Activated T-cell treated with anti-CD3 and anti-CD28 coated beads for 24 hours (primary cell): Measurements from ENCODE around the gene FXYD2.
"Not testable (repeated sequence)": the region's sequence is repeated elsewhere in the genome, so short reads cannot be mapped to it uniquely, and the experiment has no call there.

ENCODE experiments used
- DNase-seq: peaks from one replicate; pipeline ENCODE4 v3.0.0-alpha.2; 2020; ENCODE audit warnings: low read depth

FXYD2 gene

DNA sequence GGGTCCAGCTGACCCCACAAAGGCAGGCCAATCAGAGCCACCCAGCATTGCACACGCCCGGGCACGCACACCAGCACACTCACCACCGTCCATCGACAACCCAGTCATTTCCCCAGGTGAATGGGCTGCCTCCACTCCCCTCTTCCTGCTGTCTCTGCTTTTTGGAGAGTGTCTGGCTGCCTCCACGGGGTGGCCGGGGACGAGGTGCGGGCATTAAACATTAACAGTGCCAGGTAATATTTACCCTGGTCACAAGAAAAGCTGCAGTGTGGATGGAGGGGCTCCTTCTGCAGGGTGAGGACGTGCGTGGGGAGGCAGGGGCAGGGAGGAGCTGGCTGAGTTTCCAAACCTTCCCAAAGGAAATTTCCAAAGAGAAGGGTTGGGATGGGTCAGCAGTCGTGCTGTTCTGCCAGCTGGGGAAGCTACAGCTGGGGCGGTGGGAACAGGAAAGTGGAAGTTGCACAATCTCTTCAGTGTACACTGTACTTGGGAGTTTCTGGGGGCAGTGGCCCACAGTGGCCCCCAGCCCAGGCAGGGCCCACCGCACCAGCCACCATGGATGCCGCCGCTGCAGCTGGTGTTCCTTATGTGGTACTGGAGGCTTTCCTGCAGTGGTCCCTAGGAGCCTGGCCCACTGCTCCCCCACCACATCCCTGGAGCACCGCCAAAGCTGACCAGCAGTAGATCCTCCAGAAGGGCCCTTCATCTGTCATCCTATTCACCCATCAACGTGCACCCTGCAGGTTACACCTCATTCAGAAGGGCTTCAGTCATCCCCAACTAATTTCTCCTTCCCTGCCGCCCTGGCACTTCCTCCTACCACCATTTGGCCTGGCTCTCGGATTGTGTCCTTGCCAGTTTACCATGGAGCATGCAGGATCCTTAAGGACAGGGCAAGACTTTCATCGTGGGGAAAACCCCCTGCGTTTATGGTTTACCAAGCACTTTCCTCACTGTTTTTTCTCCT, at the start of gene FXYD2:
Gene FXYD2 (minus strand): TSS at position 174 of the 967 bp plus-strand sequence. CDS start 66 bp downstream, at position 108.
- no peak for DNase-seq

DNA sequence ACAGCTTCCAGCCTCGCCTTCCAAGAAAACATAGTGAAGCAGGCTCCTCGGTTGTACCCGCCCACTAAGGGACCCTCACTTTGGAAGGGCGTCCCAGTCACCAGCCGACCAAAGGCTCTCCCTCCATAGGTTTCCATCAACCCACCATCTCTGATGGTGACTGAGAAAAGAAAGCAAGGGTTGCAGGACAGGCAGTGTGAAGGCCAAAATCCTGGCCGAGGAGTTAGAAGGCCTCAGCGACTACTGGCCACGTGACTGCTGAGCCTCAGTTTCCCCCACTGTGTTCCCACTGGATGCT, 49.2 kb upstream of the FXYD2 start:
- no peak for DNase-seq

DNA sequence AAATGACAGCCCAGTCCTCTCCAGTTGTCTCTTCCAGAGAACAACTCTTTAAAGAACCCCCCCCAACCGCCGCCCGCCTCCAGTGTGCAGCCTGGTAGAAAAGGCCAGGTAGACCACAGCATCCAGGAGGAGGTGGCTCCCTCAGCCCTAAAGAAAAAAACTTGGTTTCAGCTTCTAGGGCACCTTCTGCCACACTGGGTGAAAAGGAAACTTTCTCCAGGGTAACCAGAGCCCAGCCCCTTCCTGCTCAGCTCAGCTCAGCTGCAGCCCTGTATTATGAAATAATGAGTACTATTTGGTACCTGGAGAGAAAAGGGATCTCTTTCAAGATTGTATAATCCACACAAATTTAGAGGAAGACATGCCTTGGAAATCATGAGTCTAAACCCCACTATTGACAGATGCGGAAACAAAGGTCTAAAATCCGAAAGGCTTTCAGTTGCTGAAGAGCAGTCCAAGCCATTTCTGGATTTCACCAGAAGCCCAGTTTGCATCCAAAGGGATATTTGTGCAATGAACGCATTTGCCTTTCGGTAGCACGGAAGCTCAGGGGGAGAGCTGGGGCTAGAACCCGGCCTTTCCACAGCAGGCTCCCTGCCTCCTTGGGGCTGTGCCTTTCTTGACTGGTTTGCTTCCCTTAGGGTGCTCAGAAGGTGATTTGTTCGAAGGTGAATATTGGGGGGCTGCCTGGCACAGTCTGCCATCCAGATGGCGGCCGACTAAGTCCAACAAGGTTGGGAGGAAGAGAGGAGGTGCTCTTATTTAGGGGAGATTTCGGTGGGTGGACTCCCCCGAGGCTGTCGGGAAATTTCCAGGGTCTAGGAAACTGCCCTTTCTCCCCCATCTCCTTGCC, 48.7 kb upstream of the FXYD2 start:
- DNase-seq: no peak

DNA sequence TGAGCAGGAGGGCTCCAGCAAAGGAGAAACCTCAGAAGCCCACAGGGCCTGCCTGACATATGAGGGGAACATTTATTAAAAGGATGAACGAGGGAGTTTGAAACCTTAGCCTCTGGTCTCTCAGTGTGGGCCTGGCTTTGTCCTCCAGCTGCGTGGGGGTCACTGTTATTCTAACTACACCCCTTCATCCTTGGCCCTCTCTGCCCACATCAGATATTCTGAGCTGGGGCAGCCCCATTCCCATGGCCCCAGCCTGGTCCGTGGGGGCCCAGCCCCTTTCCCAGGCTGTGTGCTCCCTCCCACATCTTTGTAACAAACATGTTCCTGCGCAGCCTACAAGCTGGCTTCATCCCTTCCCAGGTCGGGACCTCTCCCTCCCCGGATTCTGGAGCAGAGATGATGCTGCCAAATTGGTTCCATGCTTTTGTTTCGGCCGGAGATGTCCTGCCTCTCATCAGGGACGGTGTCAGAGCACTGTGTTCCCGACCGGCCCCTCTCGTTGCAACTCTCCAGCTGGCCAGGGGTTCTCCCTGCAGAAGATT, 47.9 kb upstream of the FXYD2 start:
- DNase-seq: no peak

DNA sequence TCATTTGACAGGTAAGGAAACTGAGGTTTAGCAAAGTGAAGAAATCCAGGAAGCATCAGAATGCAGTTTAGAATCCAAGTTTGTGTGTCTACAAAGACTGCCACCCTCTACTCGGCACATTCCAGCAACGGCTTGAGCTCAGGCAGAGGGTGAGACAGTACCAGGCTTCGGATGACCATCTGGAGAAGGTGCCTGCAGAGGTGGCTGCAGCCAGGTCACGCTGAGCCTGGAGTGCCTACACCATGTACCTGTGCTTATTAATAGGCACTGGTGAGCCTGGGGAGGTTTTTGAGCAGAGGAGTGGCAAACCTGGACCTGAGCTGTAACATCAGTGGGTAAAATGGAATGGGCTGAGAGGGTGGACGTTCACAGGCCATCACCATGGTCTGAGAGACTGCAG, 47.2 kb upstream of the FXYD2 start:
- DNase-seq: no peak

DNA sequence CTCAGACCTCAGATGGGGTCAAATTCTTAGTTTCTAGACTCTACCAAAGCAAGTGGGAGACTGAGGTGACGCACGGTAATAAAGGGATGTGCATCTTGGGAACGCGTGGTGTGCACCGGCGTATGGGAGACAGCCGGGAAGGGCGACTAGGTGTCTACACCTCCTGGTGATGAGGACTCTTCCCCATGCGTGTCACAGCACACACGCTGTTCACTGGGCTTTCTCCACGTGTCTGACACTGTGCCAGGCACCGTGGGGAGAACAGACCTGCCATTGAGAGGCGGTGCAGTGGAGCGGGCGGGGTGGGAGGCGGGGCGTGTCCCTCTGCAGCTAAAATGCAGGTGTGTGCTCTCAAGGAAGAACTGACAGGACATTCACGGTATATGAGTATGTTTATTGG, 46.6 kb upstream of the FXYD2 start:
- no peak for DNase-seq

DNA sequence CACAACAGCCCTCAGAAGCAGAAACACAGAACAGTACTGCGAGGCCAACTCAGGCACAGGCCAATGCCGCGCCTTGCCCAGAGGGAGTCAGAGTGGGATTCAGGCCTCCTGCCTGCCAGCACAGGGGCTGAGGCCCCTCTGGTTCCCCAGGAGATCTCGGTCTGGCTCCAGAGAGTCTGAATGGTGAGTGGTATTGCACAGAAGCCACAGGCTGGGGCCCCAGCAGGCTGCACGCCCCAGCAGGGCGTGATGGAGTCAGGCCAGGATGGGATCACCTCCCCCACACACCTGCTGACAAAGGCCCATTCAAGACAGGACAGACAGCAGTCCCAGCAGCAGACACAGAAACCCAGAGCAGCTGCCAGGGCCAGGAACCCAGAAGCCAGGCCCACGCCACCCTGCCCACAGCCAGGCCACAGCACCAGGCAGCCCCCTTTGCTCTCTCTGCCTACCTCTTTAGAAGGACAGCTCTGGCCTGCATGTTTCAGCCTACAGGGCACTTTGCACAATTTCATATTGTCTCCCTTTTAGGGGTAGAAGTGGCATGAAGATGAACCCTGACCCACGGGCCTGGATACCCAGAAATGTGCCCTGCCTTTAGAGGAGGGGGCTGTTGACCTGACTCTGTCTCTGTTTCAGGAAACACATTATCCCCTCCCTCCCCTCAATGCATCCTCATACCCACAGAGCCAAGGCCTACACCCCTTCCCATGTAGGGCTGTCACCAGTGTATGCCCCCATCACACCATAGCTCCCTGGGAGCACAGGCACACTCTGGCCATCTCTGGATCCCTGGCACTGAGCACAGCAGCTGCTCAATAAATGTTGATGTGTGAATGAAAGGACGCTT, 45.8 kb upstream of the FXYD2 start:
- DNase-seq: no peak

DNA sequence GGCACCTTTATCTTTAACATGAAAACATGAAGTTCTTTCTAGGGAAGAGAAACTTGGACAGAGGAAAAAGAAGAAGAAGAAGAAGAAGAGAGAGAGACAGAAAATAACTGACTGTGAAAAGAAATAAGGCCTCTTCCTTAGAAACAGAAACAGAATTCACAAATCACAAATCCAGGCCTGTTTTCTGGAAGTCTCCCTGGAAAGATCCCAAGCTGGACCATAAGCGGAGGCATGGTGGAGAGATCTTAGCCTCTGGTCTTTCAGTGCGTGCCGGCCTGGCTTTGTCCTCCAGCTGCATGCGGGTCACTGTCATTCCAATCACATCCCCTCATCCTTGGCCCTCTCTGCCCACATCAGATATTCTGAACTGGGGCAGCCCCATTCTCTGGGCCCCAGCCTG, 45.1 kb upstream of the FXYD2 start:
- DNase-seq: no peak

DNA sequence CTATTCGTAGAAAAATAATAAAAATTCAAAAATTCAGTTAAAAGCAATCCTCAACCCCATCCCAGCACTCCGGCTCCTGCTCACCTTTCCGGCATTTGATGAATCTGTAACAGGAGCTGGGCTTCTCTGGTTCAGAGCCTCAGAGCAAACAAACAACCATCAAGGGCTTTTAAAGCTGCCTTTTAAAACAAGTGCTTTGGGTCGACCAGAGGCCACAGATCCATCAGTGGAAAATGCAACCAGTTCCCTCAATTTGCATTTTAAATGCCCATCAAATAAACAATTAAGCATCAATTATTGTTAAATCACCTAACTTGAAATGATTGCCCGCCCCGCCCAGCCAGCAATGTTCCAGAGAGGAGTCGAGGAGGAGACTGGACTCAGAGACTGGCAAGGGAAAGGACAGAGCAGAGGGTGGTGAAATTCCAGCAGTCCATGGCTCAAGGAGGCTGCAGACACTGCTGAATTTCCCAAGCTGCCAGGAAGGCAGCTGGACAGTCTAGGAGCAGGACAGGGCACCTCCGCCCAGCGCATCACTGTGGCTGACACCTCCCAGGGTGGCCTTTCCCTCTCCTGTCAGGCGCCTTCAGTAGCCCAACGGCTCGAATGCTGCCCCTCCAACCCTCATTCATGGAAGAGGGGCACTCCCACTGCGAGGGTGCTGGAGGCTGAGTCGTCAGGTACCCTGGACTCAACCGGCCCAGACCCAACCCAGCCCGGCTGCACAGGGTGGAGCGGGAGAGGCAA, 44.4 kb upstream of the FXYD2 start:
- no peak for DNase-seq

DNA sequence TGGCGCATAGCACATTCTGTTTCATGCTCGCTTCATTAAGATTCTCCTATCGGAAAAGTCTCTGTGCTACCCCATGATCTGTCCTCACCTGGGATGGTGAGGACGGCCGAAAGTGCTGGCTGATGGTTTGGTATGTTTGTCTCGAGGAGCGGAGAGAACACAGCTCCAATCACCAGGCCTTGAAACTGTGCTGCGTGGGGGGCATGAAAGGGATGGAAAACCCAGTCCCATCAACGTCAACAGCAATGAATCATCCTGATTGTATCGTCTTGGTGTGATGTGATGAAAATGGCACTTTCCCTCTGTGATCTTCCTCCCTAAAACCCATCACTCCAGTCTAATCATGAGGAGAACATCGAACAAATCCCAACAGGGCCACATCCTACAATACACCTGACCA, 43.5 kb upstream of the FXYD2 start:
- no peak for DNase-seq

DNA sequence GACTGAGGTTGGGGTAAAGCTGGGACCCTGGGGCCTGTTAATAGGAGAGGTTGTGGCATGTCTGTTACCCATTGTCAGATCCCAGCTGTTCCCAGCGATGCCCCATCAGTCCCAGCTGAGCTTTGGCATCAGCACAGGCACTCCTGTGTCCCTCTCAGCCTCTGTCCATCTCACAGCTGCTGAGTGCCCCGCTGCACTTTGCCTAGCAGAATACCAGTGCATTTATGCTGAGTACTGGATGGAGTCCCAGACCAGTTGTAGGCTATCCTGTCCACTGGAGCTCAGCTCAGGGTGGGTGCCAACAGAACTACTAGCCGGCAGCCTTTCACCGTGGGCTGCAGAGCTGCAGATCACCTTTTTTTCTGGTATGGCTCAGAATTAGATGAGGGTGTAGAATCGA, 42.0 kb upstream of the FXYD2 start:
- DNase-seq: no peak

DNA sequence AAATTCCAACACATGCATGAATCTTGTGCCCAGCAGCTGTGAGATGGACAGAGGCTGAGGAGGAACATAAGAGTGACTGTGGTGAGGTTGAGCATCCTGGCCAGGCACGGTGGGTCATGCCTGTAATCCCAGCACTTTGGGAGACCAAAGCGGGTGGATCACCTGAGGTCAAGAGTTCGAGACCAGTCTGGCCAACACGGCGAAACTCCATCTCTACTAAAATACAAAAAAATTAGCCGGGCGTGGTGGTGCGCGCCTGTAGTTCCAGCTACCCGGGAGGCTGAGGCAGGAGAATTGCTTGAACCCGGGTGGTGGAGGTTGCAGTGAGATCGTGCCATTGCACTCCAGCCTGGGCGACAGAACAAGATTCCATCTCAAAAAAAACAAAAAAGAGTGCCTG, 41.0 kb upstream of the FXYD2 start:
- not testable (repeated sequence) for DNase-seq

DNA sequence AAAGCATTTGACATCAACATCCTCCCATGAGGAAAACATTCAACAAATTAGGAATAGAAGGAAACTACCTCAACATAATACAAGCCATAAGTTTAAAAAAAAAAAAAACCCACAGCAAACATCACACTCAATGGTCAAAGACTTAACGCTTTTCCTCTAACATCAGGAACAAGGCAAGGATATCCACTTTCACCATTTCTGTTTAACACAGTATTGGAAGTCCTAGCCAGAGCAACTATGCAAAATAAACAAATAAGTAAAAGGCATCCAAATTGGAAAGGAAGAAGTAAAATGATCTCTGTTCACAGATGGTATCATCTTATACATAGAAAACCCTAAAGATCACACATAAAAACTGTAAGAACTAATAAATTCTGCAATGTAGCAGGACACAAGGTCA, 38.8 kb upstream of the FXYD2 start:
- DNase-seq: no peak

DNA sequence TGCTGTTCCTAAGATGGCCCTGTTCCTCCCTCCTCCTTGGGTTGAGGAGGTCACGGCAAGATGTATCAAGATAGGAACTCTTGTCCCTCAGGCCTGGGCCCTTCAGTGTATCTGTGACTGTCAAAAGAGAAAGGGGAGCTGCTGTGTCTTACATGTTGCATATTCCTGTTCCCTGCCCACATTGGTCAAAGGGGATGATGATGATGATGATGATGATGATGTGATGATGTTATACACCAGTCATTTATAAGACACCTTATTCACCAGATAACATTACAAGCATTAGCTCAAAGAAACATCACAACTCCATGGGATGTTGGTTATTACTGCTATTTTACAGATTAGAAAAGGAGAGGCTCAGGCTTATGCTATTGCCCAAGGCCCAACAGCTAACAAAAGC, 38.2 kb upstream of the FXYD2 start:
- no peak for DNase-seq

DNA sequence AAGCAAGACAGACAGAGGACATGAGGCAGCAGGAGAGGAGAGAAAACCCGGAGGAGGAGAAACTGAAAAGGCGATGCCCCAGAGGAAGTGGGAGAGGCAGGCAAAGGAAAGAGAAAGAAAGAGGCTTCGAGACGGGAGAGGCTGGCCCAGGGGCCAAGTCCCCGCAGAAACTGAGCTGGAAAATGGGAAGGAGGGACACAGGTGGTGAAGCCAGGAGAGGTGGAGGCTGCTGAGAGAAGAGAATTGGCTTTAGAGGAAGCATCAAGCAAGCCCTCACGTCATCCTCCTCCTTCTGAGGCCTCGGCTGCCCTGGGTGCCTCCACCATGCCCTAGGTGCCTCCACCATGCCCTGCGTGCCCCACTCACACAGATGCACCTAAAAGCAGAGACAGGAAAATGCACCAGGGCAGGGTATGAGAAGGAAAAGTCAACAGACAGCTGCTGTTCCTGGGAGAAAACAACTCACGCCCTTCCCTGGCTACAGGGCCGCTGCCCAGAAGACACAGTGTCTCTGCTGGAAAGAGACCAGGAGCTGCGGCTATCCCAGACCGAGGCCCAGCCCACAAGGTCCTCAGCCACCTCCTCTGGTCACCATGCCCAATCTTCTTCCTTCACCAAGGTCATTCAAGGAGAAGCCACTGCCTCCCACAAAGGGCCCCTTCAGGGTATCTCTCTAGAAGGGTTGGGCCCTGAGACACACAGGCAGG, 37.6 kb upstream of the FXYD2 start:
- no peak for DNase-seq

DNA sequence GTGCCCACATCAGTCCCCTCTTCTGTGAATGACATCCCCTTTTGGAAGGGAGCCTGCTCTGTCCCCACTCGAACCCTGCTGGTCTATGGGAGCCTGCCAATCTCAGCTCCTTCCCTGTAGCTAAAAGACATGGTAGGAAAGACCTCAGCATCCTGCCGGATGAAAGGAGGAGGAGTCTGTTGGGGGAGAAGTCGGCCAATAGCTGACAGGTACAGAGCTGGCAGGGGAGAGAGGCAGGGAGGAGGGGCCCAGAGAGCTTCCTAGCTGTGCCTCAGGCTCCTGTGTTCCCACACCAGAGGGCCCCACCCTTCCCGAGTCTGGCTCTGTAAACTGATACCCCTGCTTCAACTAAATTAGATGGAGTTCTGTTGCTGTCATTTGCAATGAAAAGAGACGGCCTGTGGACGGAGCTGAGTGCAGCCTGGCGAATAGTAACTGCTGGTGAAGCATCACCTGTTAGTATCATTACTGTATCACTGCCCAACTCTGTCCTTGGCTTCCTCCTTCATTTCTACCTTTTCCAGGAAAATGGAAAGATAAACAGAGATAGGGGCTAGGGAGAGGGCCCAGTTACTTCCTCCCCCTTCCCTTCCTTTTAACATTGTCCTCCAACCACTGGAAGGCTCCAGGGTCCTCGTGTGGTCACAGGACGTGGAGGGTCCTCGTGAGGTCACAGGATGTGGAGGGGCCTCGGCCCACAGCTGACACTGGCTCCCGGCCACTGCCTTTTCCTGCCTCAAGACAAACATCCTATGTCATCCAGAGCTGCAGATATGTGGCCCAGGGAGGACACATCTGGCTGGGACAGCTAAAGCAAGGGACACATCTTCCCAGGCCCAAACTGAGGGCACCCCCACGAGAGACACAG, 36.8 kb upstream of the FXYD2 start:
- no peak for DNase-seq

DNA sequence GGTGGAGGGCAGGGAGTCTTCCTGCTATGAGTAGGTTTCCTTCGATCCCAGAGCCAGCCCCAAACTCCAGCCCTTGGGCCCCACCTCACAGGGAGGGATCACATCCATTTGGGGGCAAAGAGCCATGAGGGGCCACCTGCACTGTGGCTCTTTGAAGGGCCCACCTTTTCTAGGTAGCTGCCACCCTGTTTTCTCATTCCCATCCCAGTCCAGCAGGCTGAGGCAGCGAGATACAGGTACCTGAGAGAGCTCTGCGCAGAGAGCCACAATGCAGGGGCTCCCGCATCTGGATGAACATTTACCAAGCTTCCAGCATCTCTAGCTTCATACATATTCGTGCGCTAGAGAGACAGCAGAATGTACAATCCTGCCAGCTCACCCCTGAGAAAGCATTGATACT, 35.6 kb upstream of the FXYD2 start:
- no peak for DNase-seq

DNA sequence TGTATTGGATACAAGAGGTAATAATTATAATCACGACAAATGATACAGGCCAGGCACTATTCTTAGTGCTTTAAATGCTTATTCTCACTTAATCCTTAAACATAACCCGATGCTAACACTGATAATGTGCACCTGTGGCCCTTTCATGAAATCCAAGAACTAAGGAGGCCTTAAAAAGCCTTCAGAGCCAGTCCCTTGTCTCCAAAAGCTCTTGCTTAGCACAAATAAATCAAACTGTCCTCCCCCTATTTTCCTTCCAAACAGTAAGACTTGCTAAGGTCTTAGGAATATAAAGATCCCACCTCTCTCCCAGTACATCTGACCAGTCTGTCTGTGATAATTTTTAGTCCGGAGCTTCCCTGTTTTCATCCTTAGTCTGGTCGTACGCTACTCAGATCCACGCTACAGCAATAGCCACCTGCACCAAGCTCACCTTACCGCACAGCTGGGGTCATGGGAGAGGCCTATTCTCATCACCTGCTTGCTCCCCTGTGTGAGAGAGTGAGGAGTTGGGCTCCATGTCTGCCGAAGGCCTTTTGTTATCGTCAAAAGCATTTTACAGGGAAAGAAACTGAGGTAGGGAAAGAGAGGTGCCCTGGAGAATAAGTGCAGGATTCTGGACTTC, 35.1 kb upstream of the FXYD2 start:
- DNase-seq: no peak

DNA sequence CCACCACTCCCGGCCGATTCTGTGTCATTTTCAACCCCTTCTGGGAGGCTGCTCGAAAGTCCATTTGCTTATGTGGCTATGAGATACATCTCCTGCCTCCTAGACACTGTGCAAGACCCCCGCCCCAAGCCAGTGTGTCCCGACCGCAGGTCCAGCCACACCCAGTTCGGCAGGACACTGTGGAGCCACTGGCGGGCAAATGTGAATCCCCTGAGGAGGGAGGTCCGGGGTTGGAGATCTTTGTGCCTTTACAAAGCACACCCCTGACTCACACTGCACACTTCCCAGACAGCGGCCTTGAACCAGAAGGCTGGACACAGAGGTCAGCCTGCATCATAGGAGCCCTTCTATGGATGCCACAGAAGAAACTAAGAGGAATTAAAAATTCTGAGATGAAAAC, 34.5 kb upstream of the FXYD2 start:
- DNase-seq: no peak
